Activated CD4-positive, alpha-beta T cell treated with anti-CD3 and anti-CD28 coated beads, Interleukin-2, amount 10 ng/mL, durations not matched to agents 24 days and 14 days (primary cell): ENCODE results near the gene CSF3. TPM values are rescaled to one million over a fixed set of nuclear protein-coding genes. Genes with fewer than 3 reads are reported as not detected.
A peak's percentile ranks its signal among the peaks of the same experiment; 100 is the strongest.

Experiments used
- DNase-seq: peaks from one replicate; pipeline ENCODE4 v3.0.0; 2022
- H3K27ac Mint-ChIP-seq: one replicate; pipeline ENCODE4 v1.8.0; 2022; ENCODE audit warnings: mild to moderate bottlenecking, mixed read lengths
- H3K27me3 Mint-ChIP-seq: one replicate; pipeline ENCODE4 v1.8.0; 2022; ENCODE audit warnings: mixed read lengths
- H3K36me3 Mint-ChIP-seq: one replicate; pipeline ENCODE4 v1.8.0; 2022; ENCODE audit warnings: low read depth, mild to moderate bottlenecking, mixed read lengths
- H3K4me1 Mint-ChIP-seq: one replicate; pipeline ENCODE4 v1.8.0; 2021; ENCODE audit warnings: mixed read lengths
- H3K4me3 Mint-ChIP-seq: one replicate; pipeline ENCODE4 v1.8.0; 2022; ENCODE audit warnings: mild to moderate bottlenecking, moderate library complexity, mixed read lengths
- H3K9me3 Mint-ChIP-seq: one replicate; pipeline ENCODE4 v1.8.0; 2021; ENCODE audit warnings: mixed read lengths
- intact Hi-C: fragments of 100-400 bp; cut with micrococcal nuclease; formaldehyde crosslinking; loops from one replicate; pipeline ENCODE4 v1.15.1; 2023
- total RNA-seq: library from RNA; stranded (reverse); gene quantifications from 2 replicates; pipeline ENCODE4 v1.2.3, GENCODE V29; 2022

The CSF3 gene
- total RNA-seq, 1 donor from 2014 or later, result not detected

DNA sequence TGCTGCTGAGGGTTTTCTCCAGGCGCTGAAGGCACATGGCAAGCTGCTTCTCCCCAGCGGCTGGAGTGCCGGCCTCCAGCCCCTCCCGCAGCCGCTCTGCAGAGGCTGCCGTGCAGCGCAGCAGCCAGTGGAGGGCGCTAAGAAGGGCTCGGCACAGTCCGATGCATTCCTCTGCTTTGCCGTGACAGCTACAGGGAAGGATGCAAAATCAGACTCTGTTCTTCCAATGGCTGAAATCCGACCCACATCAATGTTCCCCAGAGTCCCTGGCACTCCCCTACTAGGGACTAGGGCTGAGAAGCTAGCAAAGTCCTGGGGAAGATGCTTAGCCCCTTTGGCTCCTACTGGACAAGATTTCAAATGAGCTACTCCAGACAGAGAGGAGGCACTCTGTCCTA, 19.9 kb downstream of the CSF3 start:
- H3K27ac Mint-ChIP-seq, result no peak overlapping the region
- H3K27me3 Mint-ChIP-seq, result no peaks in the 10 kb centered on the region
- intact Hi-C loops, result no loop called here
- peaks cover 19% of the 10 kb centered on the region for H3K36me3 Mint-ChIP-seq
- DNase-seq, result no peak
- H3K4me1 Mint-ChIP-seq, result no peaks in the 10 kb centered on the region
- H3K4me3 Mint-ChIP-seq, result no peak overlapping the region
- H3K9me3 Mint-ChIP-seq, result no peaks in the 10 kb centered on the region

DNA sequence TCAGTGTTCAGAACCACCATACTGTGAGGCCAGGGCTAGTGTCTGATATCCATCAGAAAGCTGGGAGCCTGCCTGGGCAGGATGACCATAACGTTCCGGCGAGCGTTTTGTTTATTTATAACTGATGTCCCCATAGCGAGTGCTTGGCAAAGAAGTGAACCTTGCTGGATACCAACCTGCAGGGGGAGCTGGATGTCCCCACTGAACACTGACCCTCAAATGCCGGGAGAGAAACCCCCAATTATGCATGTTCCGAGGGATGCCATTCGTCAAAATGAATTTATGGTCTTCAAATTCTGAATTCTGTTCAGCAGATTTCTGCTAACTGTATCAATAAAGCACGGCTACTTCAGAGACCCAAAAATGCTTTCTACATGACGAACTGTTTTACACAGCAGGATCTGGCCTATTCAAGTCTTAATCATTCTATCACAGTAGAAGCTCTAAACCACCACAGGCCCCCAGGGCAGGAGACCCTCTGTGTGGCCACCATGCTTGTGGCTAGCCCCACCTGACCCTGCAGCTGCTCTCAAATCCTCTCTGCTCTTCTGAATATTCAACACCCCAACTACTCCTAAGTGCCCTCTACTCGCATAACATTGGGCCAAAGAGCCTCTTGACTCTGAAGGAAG, 23.8 kb downstream of the CSF3 start:
- Mint-ChIP-seq H3K4me1 (no peaks in the 10 kb centered on the region), H3K36me3 (peaks cover 13% of the 10 kb centered on the region), H3K27me3 (no peaks in the 10 kb centered on the region), H3K9me3 (no peaks in the 10 kb centered on the region), H3K27ac (no peak overlapping the region), H3K4me3 (no peak overlapping the region)
- intact Hi-C loops, result no loop called here
- DNase-seq, result no peak

DNA sequence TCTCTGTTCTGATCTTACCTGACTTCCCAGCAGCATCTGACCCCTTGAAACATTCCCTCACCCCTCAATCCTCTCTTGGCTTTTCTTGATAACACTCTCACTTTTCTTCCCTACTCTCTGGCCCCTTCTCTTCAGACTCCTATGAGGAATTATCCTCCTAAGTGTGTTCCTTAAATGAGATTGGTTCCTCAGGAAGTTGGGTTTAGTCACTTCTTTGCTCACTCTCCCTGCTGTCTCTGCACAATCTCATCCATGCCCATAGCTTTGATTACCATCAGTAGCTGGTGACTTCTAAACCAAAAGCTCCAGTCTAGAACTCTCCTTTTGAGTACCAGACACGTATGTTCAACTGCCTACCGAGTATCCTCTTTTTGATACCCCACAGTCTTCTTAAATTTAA, 26.0 kb downstream of the CSF3 start:
- intact Hi-C loops, result no loop called here
- no peaks in the 10 kb centered on the region for H3K9me3 Mint-ChIP-seq
- H3K27ac Mint-ChIP-seq, result no peak overlapping the region
- DNase-seq, result no peak
- H3K4me3 Mint-ChIP-seq, result no peak overlapping the region
- H3K36me3 Mint-ChIP-seq, result peaks cover 12% of the 10 kb centered on the region
- no peaks in the 10 kb centered on the region for H3K27me3 Mint-ChIP-seq
- no peaks in the 10 kb centered on the region for H3K4me1 Mint-ChIP-seq

DNA sequence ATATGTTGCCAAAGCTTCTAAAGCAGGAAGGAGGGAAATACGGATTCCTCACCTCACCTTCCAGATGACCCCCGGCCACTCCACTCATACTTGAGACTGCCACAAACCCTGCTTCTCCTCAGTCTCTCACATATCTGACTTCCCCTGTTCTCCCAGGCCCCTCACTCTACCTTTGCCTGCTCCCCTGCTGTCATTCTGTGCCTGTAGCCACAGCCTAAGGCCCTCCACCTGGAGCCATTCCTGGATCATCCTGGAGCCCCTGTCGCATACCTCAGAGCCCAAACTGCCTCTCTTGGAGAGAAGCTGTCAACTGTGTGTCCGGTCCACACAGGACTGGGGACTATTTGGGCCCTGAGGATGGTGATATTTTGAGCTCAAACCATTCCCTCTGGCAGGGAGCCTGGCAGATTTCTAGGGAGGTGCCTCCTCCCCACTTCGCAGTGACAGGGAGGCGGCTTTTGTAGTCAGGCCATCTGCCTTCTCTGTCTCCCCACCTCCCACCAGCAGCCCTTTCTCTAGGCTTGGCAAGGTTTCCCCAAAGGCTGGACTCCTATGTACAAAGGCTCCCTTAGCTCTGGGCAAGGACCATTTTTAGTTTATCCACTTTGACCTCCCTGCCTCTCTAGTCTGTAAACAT, 41.3 kb downstream of the CSF3 start:
- Mint-ChIP-seq H3K27ac (no peak overlapping the region), H3K27me3 (peaks cover 19% of the 10 kb centered on the region), H3K4me1 (peaks cover 13% of the 10 kb centered on the region), H3K4me3 (no peak overlapping the region), H3K9me3 (no peaks in the 10 kb centered on the region), H3K36me3 (peaks cover 9% of the 10 kb centered on the region)
- intact Hi-C loops, result no loop called here
- DNase-seq, result peak; percentile 53

DNA sequence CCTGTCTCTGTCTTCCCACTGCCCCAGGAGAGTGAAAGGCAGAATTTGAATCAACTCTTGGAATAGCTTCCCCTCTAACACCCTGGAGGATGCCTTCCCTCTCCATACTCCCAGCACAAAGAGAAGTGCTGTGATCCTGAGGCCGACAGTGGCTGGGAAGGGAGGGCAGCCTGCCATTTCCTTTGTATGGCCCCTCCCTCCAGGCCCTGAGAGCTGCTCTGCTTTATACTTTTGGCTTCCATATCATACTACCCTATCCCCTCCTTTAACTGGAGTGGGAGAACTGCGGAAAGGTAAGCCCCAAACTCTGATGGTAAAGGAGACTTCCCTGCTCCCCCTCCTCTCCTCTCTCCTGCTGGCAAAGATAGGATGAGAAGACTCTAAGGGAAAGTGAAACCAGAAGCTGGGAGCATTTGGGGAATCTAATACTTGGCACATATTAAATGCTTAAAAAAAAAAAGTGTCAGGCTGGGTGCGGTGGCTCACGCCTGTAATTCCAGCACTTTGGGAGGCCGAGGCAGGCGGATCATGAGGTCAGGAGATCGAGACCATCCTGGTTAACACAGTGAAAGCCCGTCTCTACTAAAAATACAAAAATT, 43.0 kb downstream of the CSF3 start:
- no peak overlapping the region for H3K27ac Mint-ChIP-seq
- H3K27me3 Mint-ChIP-seq, result peaks cover 28% of the 10 kb centered on the region
- H3K4me1 Mint-ChIP-seq, result peaks cover 20% of the 10 kb centered on the region
- intact Hi-C loops, result no loop called here
- H3K36me3 Mint-ChIP-seq, result peaks cover 2% of the 10 kb centered on the region
- H3K4me3 Mint-ChIP-seq, result no peak overlapping the region
- DNase-seq, result no peak
- no peaks in the 10 kb centered on the region for H3K9me3 Mint-ChIP-seq

DNA sequence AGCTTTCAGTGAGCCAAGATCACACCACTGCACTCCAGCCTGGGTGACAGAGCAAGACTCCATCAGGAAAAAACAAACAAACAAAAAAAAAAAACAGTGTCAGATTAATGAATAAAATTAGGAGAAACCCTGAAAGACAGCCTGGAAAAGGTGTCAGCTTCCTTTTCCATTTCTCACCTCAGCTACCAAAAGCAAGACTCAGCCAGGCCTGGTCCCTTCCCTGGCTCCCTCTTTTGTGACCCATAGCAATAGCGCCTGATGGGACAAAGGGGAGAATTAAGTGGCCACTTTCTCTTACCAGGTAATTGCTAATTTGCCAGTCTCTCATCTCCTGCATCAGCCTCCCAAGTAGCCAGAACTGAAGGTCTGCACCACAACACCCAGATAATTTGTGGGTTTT, 43.6 kb downstream of the CSF3 start:
- Mint-ChIP-seq H3K27me3 (peaks cover 34% of the 10 kb centered on the region), H3K36me3 (peaks cover 2% of the 10 kb centered on the region), H3K27ac (no peak overlapping the region), H3K4me1 (peaks cover 22% of the 10 kb centered on the region), H3K9me3 (no peaks in the 10 kb centered on the region), H3K4me3 (no peak overlapping the region)
- DNase-seq, result no peak
- intact Hi-C loops, result no loop called here

DNA sequence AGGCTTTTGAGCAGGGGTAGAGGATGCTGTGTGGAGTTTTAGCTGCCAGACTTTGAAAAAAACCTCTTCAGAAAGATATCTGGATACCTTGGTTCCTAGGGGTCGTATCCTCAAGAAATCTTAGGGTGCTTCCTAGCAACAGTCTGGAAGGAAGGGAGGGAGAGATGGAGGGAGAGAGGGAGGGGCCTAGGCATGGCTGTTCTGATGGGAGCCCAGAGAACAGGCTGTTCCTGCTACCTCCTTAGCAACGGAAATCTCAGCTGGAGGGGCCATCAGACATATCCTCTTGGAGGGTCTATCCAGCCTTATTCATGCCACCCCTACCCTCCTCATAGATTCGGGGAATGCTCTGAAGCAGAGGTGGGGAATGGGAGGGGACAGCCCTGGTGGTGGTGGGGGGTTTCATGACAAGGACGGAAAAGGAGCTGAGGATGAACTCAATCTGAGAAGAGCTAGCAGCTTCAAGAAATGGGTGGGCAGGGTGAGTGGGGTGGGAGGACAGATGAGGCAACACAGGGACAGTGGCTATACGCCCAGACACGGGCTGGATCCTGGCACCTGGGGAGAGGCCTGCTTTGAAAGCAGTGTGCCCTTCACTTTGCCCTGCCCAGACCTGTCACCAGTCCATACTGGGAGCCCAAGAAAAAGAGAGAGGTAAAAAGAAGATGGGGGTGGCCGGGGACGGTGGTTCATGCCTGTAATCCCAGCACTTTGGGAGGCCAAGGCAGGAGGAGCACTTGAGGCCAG, 44.7 kb downstream of the CSF3 start:
- intact Hi-C loops, result no loop called here
- no peak overlapping the region for H3K4me3 Mint-ChIP-seq
- H3K27me3 Mint-ChIP-seq, result peaks cover 43% of the 10 kb centered on the region
- H3K27ac Mint-ChIP-seq, result no peak overlapping the region
- H3K36me3 Mint-ChIP-seq, result no peaks in the 10 kb centered on the region
- no peak for DNase-seq
- H3K9me3 Mint-ChIP-seq, result no peaks in the 10 kb centered on the region
- peaks cover 29% of the 10 kb centered on the region for H3K4me1 Mint-ChIP-seq

DNA sequence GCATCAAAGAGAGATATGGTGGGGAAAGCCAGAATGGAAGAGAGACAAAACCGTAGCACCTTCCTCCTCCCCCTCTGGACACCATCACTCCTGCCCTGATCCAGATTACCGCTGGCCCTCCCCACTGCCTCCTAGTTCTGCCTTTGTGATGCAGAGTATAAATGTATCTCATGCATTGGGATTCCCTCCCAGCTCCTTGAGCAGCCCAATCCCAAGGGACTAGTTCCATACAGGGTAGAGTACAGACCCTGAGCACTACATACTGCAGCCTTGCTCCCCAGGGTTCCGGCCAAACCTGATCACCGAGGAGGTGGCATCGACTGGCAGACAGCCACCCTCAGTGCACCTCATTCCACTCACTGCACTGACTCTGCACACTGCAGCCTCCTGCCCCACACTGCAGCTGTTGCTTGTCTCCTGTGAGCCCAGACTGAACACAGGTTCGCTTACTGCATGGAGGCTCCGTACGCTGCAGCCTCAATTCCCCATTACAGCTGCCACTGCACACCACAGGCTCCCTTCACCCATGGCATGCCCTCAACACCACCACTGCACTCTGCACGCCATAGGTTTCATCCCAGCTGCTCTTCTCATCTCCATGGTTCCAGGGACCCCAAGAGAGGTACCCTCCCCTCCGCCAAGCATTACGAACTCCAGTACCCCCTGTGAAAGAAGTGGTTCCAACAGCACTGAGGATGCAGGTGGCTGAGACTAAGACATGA, 45.8 kb downstream of the CSF3 start:
- Mint-ChIP-seq H3K4me3 (peak overlapping the region; percentile 82), H3K4me1 (peaks cover 27% of the 10 kb centered on the region), H3K36me3 (no peaks in the 10 kb centered on the region), H3K27ac (no peak overlapping the region), H3K27me3 (peaks cover 47% of the 10 kb centered on the region), H3K9me3 (no peaks in the 10 kb centered on the region)
- DNase-seq, result no peak
- intact Hi-C loops, result no loop called here

DNA sequence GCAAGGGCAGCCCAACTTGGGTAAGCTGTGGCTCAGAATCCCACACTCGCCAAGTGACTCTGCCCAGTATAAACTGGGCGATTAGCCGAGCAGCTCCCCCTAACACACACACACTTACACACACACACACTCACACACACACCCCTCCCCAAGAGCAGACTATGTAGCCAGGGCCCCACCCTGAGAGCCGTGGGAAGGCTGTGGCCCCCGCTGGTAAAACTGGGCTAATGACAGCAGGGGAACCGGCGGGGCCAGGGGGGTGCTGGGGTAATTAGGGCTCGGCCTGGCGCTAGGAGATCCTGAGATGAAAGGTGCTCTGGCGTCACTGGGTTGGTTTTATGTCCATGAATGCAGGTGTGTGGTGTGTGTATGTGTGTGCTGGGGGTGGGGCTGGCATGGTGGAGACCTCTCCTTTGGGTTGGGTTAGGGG, 46.4 kb downstream of the CSF3 start:
- Mint-ChIP-seq H3K9me3 (no peaks in the 10 kb centered on the region), H3K4me1 (peaks cover 27% of the 10 kb centered on the region), H3K27me3 (peaks cover 47% of the 10 kb centered on the region), H3K27ac (peak overlapping the region; percentile 6), H3K36me3 (no peaks in the 10 kb centered on the region), H3K4me3 (peak overlapping the region; percentile 82)
- no peak for DNase-seq
- intact Hi-C loops, result loop anchor here (1.0 to 2.0 kb wide), 3 partner anchors 7 to 49 kb away; partner anchors contain the start of gene MED24

DNA sequence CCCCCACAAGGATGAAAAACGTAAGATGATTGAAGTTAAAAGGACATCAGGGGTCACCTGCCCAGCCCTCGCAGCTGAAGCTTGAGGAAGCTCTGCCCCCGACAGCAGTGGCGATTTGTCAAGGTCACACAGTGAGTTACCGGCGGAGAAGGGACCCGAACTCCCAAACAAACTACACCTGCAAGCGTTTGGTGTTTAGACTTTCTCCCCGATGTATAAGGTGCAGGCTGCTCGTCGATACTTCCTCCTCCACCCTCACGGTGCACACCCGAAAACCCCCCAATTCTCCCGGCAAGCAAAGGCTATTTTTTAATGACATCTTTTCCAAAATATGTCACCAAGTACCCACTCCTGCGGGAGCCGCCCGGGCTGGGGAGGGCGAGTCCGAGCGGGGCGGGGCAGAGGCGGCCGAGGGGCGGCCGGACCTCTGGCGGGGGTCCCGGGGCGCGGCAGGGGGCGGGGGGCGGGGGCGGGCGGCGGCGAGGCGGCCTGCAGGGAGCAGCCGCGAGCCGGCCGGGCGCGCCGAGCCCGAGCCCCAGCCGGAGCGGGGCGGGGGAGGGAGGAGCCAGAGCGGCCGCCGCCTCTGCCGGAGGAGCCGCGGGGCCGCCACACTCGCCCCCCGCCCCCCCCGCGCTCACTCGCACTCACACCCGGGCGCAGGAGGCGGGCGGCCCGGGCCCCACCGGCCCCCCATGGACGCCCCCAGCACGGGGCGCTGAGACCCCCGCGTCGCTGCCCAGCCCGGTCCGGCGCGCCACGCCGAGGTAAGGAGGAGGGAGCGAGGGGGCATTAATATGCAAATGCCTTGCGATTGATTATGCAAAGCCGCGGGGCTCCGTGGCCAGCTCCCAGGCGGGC, 47.3 kb downstream of the CSF3 start, which contains the start of gene THRA:
Gene THRA, plus strand, starts transcription at position 637 of the 858 bp plus-strand sequence. CDS start 11,524 bp downstream, outside the sequence.
- Mint-ChIP-seq H3K4me3 (peak within 1 kb of the TSS; percentile 82), H3K9me3 (no peaks in the 10 kb centered on the region), H3K27ac (peak within 1 kb of the TSS; percentile 6), H3K36me3 (no peaks in the 10 kb centered on the region), H3K4me1 (peaks cover 27% of the 10 kb centered on the region), H3K27me3 (peaks cover 45% of the 10 kb centered on the region)
- peak; percentile 91 for DNase-seq
- intact Hi-C loops, result loop anchor here (1.0 to 2.0 kb wide), 3 partner anchors 8 to 48 kb away; partner anchors contain the start of gene MED24

DNA sequence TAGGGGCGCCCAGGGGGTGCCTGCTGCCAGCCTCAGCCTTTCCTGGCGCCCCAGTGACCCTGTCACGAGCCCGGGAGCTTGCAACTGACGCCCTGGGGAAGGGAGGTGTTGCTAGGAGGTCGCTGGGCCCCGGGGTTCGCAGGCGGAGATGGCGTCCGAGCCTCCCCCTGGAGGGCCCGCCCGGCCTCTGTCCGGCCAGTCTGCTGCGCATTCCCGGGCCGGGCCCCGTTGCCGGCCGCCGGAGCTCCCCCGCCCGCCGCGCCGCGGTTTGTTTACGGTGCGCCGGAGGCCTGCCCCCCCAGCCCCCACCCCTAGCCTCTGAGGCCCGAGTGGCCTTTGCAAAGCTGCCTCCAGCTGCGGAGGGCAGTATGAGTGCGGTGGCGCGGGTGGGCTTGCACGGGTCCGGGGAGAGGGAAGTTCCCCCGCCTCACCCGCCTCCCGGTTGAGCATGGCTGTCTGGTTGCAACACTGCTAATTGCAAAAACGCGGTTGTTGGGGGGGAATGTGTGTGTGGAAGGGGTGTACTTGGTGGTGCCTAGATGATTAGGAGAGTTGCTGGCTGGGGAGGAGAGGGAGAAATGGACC, 48.0 kb downstream of the CSF3 start:
- H3K4me3 Mint-ChIP-seq, result peak overlapping the region; percentile 78
- intact Hi-C loops, result loop anchor here (2.0 kb wide), 2 partner anchors 24 to 48 kb away; no protein-coding TSS in a partner anchor
- DNase-seq, result peak; percentile 70

DNA sequence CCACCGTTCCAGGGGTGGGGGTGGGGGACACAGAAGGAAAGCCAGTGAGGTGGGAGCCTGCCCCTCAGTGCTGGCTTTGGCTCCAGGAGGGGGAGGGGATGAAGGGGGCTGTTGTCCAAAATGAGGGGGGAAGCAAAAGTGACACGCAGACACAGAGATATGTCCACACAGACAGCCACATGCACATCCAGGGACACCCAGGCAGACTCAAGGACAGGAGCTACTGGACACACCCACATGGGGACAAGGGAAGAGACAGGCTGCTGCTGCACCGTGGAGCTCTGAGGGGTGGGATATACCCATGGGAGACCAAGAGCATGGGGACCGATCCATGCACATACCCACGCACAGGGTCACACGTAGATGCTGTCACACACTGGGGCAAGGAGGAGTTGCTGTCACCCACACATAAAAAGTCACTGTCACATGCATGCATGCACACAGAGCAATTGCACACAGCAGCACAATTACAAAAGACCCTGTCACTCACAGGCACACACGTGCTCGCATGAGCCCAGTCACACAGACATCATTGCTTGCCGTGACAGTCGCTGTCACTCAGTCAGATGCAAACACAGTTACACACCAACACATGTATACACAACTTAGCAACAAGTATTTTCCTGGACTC, 48.8 kb downstream of the CSF3 start:
- H3K27me3 Mint-ChIP-seq, result peaks cover 42% of the 10 kb centered on the region
- intact Hi-C loops, result loop anchor here (2.0 kb wide), 2 partner anchors 23 to 47 kb away; no protein-coding TSS in a partner anchor
- H3K4me1 Mint-ChIP-seq, result peaks cover 34% of the 10 kb centered on the region
- H3K9me3 Mint-ChIP-seq, result no peaks in the 10 kb centered on the region
- no peak for DNase-seq
- H3K27ac Mint-ChIP-seq, result peak overlapping the region; percentile 28
- peak overlapping the region; percentile 78 for H3K4me3 Mint-ChIP-seq
- no peaks in the 10 kb centered on the region for H3K36me3 Mint-ChIP-seq

More for the DNA sequence above, 48.0 kb downstream of the CSF3 start:
- Mint-ChIP-seq H3K36me3 (no peaks in the 10 kb centered on the region), H3K9me3 (no peaks in the 10 kb centered on the region), H3K27ac (no peak overlapping the region), H3K4me1 (peaks cover 29% of the 10 kb centered on the region), H3K27me3 (peaks cover 42% of the 10 kb centered on the region)
